Right lobe of liver (tissue), 4 donors: ENCODE results near the gene BMP7.

Experiments used
- POLR2A ChIP-seq: fragments of 450-650 bp; IDR thresholded peaks from one replicate; pipeline ENCODE4 v1.6.1; 2017; ENCODE audit warnings: antibody characterized with exemption, mild to moderate bottlenecking
- TF ChIP-seq, protein P1 (sequence below), 4 donors: fragments of 200-600 bp in 3 of 4; fragments of 450-650 bp in 1 of 4; IDR thresholded peaks; one replicate each; pipeline versions ENCODE4 v1.5.1 to v1.8.0; 2016 to 2022; ENCODE audit warnings: antibody characterized with exemption in 4 of 4, mild to moderate bottlenecking in 2 of 4
- donor health status: DM: no; HTN: no; CAD: no.
- donor health status: DM: no; HTN: no; CAD: no.
- donor health status: DM: no; HTN: yes; CAD: no.

- TF ChIP-seq, protein P1, sequence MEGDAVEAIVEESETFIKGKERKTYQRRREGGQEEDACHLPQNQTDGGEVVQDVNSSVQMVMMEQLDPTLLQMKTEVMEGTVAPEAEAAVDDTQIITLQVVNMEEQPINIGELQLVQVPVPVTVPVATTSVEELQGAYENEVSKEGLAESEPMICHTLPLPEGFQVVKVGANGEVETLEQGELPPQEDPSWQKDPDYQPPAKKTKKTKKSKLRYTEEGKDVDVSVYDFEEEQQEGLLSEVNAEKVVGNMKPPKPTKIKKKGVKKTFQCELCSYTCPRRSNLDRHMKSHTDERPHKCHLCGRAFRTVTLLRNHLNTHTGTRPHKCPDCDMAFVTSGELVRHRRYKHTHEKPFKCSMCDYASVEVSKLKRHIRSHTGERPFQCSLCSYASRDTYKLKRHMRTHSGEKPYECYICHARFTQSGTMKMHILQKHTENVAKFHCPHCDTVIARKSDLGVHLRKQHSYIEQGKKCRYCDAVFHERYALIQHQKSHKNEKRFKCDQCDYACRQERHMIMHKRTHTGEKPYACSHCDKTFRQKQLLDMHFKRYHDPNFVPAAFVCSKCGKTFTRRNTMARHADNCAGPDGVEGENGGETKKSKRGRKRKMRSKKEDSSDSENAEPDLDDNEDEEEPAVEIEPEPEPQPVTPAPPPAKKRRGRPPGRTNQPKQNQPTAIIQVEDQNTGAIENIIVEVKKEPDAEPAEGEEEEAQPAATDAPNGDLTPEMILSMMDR (IDR thresholded peaks at IDR 0.05) = no peak
- TF ChIP-seq POLR2A = no peak
These were observed 43.2 kb upstream of the BMP7 start for GRCh38 chr20:57309544-57310115.
